Measurements from ENCODE around the gene SIPA1L3.

Gene SIPA1L3

DNA sequence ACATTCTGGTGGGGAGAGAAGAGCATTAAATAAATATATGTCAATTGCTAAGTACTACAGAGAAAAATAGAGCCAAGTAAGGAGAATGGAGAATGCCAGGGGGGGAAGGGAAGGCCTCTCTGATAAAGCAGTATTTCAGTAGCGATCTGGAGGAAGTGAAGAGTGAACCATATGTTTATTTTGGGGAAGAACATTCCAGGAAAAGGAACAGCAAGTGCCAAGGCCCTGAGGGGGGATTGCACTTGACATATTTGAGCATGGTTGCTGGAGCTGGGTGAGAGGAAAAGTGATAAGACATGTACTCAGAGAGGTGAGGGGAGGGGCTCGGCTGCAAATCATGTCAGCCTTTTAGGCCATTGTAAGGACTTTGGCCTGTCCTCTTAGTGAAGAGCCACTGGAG is 31.0 kb upstream of the SIPA1L3 start:
- H3K4me3 ChIP-seq (replicated peaks in 1 of 2; ENCODE audit: low read depth in 2 of 2, low read length in 2 of 2), result no peak overlapping the region
- TF ChIP-seq, protein P1, sequence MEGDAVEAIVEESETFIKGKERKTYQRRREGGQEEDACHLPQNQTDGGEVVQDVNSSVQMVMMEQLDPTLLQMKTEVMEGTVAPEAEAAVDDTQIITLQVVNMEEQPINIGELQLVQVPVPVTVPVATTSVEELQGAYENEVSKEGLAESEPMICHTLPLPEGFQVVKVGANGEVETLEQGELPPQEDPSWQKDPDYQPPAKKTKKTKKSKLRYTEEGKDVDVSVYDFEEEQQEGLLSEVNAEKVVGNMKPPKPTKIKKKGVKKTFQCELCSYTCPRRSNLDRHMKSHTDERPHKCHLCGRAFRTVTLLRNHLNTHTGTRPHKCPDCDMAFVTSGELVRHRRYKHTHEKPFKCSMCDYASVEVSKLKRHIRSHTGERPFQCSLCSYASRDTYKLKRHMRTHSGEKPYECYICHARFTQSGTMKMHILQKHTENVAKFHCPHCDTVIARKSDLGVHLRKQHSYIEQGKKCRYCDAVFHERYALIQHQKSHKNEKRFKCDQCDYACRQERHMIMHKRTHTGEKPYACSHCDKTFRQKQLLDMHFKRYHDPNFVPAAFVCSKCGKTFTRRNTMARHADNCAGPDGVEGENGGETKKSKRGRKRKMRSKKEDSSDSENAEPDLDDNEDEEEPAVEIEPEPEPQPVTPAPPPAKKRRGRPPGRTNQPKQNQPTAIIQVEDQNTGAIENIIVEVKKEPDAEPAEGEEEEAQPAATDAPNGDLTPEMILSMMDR (IDR thresholded peaks at IDR 0.05; ENCODE audit: low read depth, low read length), result no peak
- DNase-seq (ENCODE audit: low read depth in 2 of 2), result no peak

- TF ChIP-seq, protein P1 (IDR thresholded peaks at IDR 0.05; ENCODE audit: low read depth, low read length), result no peak
- DNase-seq (ENCODE audit: low read depth in 2 of 2), result no peak
- no peak overlapping the region for H3K4me3 ChIP-seq (replicated peaks in 1 of 2; ENCODE audit: low read depth in 2 of 2, low read length in 2 of 2)
Measured at GRCh38 chr19:37877147-37877546, 29.9 kb upstream of the SIPA1L3 start.

DNA sequence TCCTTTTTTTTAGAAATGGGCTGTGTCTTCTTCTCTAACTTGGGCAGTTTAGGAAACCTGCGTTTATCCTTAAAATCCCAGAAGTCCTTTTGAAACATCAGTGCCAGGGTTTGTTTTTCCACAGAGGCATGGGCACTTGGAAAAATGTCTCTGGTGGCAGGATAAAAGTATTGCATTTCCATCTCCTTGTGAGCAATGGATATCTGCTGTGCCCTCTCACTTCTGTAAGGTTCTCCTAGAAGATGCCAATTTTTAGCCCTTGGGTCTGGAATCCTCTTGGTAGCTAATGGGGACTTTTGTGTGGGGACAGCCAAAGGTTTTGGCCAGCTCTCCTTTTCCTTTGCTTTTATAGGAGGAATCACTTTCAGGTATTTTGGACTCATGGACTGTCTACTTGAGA is 21.6 kb upstream of the SIPA1L3 start:
- no peak for DNase-seq (ENCODE audit: low read depth in 2 of 2)
- TF ChIP-seq, protein P1 (IDR thresholded peaks at IDR 0.05; ENCODE audit: low read depth, low read length), result no peak
- no peak overlapping the region for H3K4me3 ChIP-seq (replicated peaks in 1 of 2; ENCODE audit: low read depth in 2 of 2, low read length in 2 of 2)

GRCh38 chr19:37886571-37886970 is 20.4 kb upstream of the SIPA1L3 start:
- TF ChIP-seq, protein P1 (IDR thresholded peaks at IDR 0.05; ENCODE audit: low read depth, low read length), result no peak
- H3K4me3 ChIP-seq (replicated peaks in 1 of 2; ENCODE audit: low read depth in 2 of 2, low read length in 2 of 2), result no peak overlapping the region
- DNase-seq (ENCODE audit: low read depth in 2 of 2), result no peak

DNA sequence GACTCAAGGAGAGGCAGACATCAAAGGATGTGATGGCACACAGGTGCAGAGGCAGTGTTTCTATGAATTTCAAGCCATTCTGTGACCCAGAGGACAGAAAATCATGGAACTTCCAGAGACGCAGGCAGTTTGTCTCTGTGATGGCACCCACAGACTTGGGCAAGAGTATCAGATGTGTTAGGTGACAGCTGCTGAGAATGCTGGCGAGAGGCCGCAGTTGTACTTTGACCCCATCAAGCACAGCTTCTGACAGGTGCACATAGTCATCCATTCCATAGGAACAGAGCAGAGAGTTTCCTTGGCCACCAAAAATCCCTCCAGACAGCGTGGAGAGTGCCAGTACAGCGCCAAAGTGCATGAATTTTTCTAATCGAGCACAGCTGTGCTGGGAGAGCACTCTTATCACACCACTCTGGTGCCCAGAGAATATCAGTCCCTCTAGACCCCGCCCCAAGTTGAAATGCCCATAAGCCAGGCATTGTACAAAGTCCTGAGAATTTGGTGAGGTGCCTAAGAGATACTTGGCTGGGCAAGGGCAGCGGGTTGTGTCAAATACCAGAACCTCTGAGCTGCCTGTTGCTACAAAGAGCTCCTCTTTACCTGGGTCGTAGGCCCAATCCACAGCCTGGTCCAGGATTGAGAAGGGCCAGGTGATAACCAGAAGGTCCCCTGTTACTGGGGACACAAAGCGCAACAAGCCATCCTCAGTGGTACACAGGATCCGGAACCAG is 13.0 kb upstream of the SIPA1L3 start:
- TF ChIP-seq, protein P1 (IDR thresholded peaks at IDR 0.05; ENCODE audit: low read depth, low read length), result no peak
- no peak for DNase-seq (ENCODE audit: low read depth in 2 of 2)
- no peak overlapping the region for H3K4me3 ChIP-seq (replicated peaks in 1 of 2; ENCODE audit: low read depth in 2 of 2, low read length in 2 of 2)

DNA sequence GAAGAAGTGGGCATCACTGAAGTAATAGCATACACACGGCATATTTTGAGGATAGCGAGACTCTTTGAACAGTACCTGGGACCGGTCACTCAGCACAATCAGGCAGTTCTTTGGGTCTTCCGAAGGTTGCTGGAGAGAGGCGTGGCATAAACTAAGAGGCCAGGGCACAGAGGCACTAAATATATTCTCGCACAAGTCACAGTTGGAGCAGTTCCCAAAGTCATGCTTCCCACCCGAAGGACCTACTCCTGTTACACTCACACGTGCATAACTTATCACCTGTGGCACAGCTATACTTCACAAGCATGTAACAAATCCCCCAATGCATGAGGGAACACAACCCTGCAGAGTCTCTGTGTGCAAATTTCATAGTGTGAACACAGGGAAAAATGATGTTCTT is 10.8 kb upstream of the SIPA1L3 start:
- TF ChIP-seq, protein P1 (IDR thresholded peaks at IDR 0.05; ENCODE audit: low read depth, low read length), result no peak
- H3K4me3 ChIP-seq (replicated peaks in 1 of 2; ENCODE audit: low read depth in 2 of 2, low read length in 2 of 2), result no peak overlapping the region
- no peak for DNase-seq (ENCODE audit: low read depth in 2 of 2)

GRCh38 chr19:37899453-37899852 is 7.6 kb upstream of the SIPA1L3 start:
- TF ChIP-seq, protein P1 (IDR thresholded peaks at IDR 0.05; ENCODE audit: low read depth, low read length), result no peak
- DNase-seq (ENCODE audit: low read depth in 2 of 2), result no peak
- H3K4me3 ChIP-seq (replicated peaks in 1 of 2; ENCODE audit: low read depth in 2 of 2, low read length in 2 of 2), result no peak overlapping the region

All from cardiac fibroblast (primary cell).